PC-3 (cell line): Measurements from ENCODE around the gene RPL6. TPM values are rescaled to one million over a fixed set of nuclear protein-coding genes. Genes with fewer than 3 reads are reported as not detected.

Experiments
- ATAC-seq: fragments of 200-7000 bp; cut with Tn5 transposase; 2 replicates; pipeline ENCODE4 v1.9.1; 2020; ENCODE audit warnings: mild to moderate bottlenecking, moderate library complexity
- BruUV-seq: library from RNA; stranded (reverse); fragments of 400-500 nt; replicated peaks from 2 replicates; lab custom pipeline; 2021; lab: Mats Ljungman, UMichigan
- CTCF ChIA-PET: fragments of 300-600 bp; sonication (Branson Sonifier 250); formaldehyde crosslinking; loops from one replicate; lab custom pipeline; 2022; ENCODE audit warnings: antibody characterized with exemption; lab: Charles Lee
- POLR2A ChIA-PET: fragments of 300-600 bp; sonication (Branson Sonifier 250); formaldehyde crosslinking; loops from one replicate; lab custom pipeline; 2022; ENCODE audit warnings: antibody characterized with exemption; ENCODE audit not compliant: unreplicated experiment; lab: Charles Lee
- DNase-seq: peaks from one replicate; pipeline ENCODE4 v3.0.0-alpha.2; 2015
- H2AFZ ChIP-seq: fragments of 300-600 bp; sonication (generic); 2 replicates; pipeline ENCODE4 v1.6.0; 2016; ENCODE audit warnings: antibody characterized with exemption, low read length
- H3F3A ChIP-seq: fragments of 300-600 bp; sonication (generic); one replicate; pipeline ENCODE4 v1.6.0; 2017; ENCODE audit warnings: antibody characterized with exemption, low read length, control low read depth, mild to moderate bottlenecking; ENCODE audit not compliant: unreplicated experiment
- H3K27ac ChIP-seq: fragments of 300-600 bp; sonication (generic); 2 replicates; pipeline ENCODE4 v1.5.1; 2016; ENCODE audit warnings: mild to moderate bottlenecking, low read length
- H3K27me3 ChIP-seq: fragments of 300-600 bp; sonication (generic); 2 replicates; pipeline ENCODE4 v1.6.1; 2016; ENCODE audit warnings: low read length, mixed read lengths
- H3K36me3 ChIP-seq: fragments of 300-600 bp; sonication (generic); 2 replicates; pipeline ENCODE4 v1.6.1; 2016; ENCODE audit warnings: low read depth, mixed run types, low read length, mixed read lengths
- H3K4me1 ChIP-seq: fragments of 300-600 bp; sonication (generic); 2 replicates; pipeline ENCODE4 v1.5.1; 2016; ENCODE audit warnings: low read length; ENCODE audit not compliant: insufficient read depth
- H3K4me2 ChIP-seq: fragments of 300-600 bp; sonication (generic); 2 replicates; pipeline ENCODE4 v1.6.0; 2016; ENCODE audit warnings: low read length
- H3K4me3 ChIP-seq: fragments of 300-600 bp; sonication (generic); 2 replicates; pipeline ENCODE4 v1.5.1; 2016; ENCODE audit warnings: mild to moderate bottlenecking, low read length, mixed read lengths
- H3K79me2 ChIP-seq: fragments of 300-600 bp; sonication (generic); 2 replicates; pipeline ENCODE4 v1.6.1; 2017; ENCODE audit warnings: low read length, mixed read lengths
- H3K9ac ChIP-seq: fragments of 300-600 bp; sonication (generic); 2 replicates; pipeline ENCODE4 v1.6.0; 2016; ENCODE audit warnings: mild to moderate bottlenecking, low read length
- H3K9me2 ChIP-seq: fragments of 300-600 bp; sonication (generic); replicated peaks from 2 replicates; pipeline ENCODE4 v1.6.1; 2016; ENCODE audit warnings: mixed run types, low read length, mixed read lengths
- H3K9me3 ChIP-seq: fragments of 300-600 bp; sonication (generic); 2 replicates; pipeline ENCODE4 v1.6.1; 2016; ENCODE audit warnings: low read length, mixed read lengths
- H4K20me1 ChIP-seq: fragments of 300-600 bp; sonication (generic); 2 replicates; pipeline ENCODE4 v1.6.1; 2016; ENCODE audit warnings: low read length, mixed read lengths
- CTCF ChIP-seq: fragments of 300-600 bp; sonication (generic); conservative IDR thresholded peaks from 2 replicates; pipeline ENCODE4 v1.5.1; 2017; ENCODE audit warnings: antibody characterized with exemption, low read depth, mild to moderate bottlenecking, low read length
- EZH2 ChIP-seq: fragments of 300-600 bp; sonication (generic); IDR thresholded peaks from one replicate; pipeline ENCODE4 v1.6.1; 2017; ENCODE audit warnings: antibody characterized with exemption, mild to moderate bottlenecking, low read length; ENCODE audit not compliant: unreplicated experiment
- EZH2phosphoT487 ChIP-seq: fragments of 300-600 bp; sonication (generic); IDR thresholded peaks from 2 replicates; pipeline ENCODE4 v1.6.1; 2018; ENCODE audit warnings: mild to moderate bottlenecking, antibody characterized with exemption, low read length, borderline replicate concordance
- intact Hi-C: fragments of 100-400 bp; cut with micrococcal nuclease; formaldehyde crosslinking; loops from 2 replicates; pipeline ENCODE4 v1.9.0; 2023
- total RNA-seq: library from RNA; depleted of rRNA; stranded (reverse); fragments of >200 nt; gene quantifications from 2 replicates; pipeline ENCODE4 v1.2.3, GENCODE V29; 2014

The RPL6 gene
- total RNA-seq, 1 experiment from 2014 or later: 1,509 TPM

GRCh38 chr12:112374166-112374740 is 35.2 kb downstream of the RPL6 start:
- ChIA-PET CTCF (interaction anchor here (1.2 kb wide), 1 partner anchor 13 kb away, joined by 3 read pairs; no protein-coding TSS in a partner anchor), POLR2A (no interaction called here)
- no peaks in the 10 kb centered on the region for H3K4me1 ChIP-seq
- H3K9me2 ChIP-seq: no peaks in the 10 kb centered on the region
- no peak overlapping the region for H3K4me2 ChIP-seq
- peaks cover 9% of the 10 kb centered on the region; the same call in 1 of the 2 replicates for H3K9me3 ChIP-seq
- TF ChIP-seq EZH2 (no peak), EZH2phosphoT487 (no peak), CTCF (no peak)
- ATAC-seq (no peak), DNase-seq (no peak)
- intact Hi-C loops: no loop called here
- no peaks in the 10 kb centered on the region for H3K27me3 ChIP-seq
- H3K79me2 ChIP-seq: peaks cover 99% of the 10 kb centered on the region
- H3K4me3 ChIP-seq: no peak overlapping the region
- no peak overlapping the region for H3K27ac ChIP-seq
- H2AFZ ChIP-seq: no peak overlapping the region
- peaks cover 4% of the 10 kb centered on the region for H3F3A ChIP-seq
- no peaks in the 10 kb centered on the region for H4K20me1 ChIP-seq
- peaks cover 10% of the 10 kb centered on the region; the same call in 1 of the 2 replicates for H3K36me3 ChIP-seq
- no TSS peak for BruUV-seq
- H3K9ac ChIP-seq: no peak overlapping the region

- no TSS peak for BruUV-seq
- Histone ChIP-seq H3K9ac (no peak overlapping the region), H3K9me2 (no peaks in the 10 kb centered on the region), H3K4me3 (no peak overlapping the region), H2AFZ (no peak overlapping the region), H3F3A (peaks cover 4% of the 10 kb centered on the region), H3K4me2 (no peak overlapping the region), H3K36me3 (peaks cover 10% of the 10 kb centered on the region; the same call in 1 of the 2 replicates), H3K9me3 (peaks cover 9% of the 10 kb centered on the region; the same call in 1 of the 2 replicates), H3K79me2 (peaks cover 93% of the 10 kb centered on the region), H3K27me3 (no peaks in the 10 kb centered on the region), H4K20me1 (no peaks in the 10 kb centered on the region), H3K27ac (no peak overlapping the region), H3K4me1 (no peaks in the 10 kb centered on the region)
- ATAC-seq: no peak
- CTCF ChIA-PET: no interaction called here
- no peak for TF ChIP-seq EZH2phosphoT487
- TF ChIP-seq EZH2: no peak
- TF ChIP-seq CTCF: no peak
- POLR2A ChIA-PET: no interaction called here
- intact Hi-C loops: no loop called here
- DNase-seq: no peak
Observed at GRCh38 chr12:112370868-112371510, 38.4 kb downstream of the RPL6 start.

GRCh38 chr12:112370199-112370598 is 39.2 kb downstream of the RPL6 start:
- peaks cover 92% of the 10 kb centered on the region for H3K79me2 ChIP-seq
- no peaks in the 10 kb centered on the region for H3F3A ChIP-seq
- no peak overlapping the region for H3K4me3 ChIP-seq

More at GRCh38 chr12:112370199-112370598, 39.2 kb downstream of the RPL6 start:
- POLR2A ChIA-PET: no interaction called here
- H4K20me1 ChIP-seq: no peaks in the 10 kb centered on the region
- H2AFZ ChIP-seq: no peak overlapping the region
- peaks cover 9% of the 10 kb centered on the region; the same call in 1 of the 2 replicates for H3K9me3 ChIP-seq
- H3K27me3 ChIP-seq: no peaks in the 10 kb centered on the region
- intact Hi-C loops: no loop called here
- TF ChIP-seq CTCF: no peak
- peaks cover 10% of the 10 kb centered on the region; the same call in 1 of the 2 replicates for H3K36me3 ChIP-seq
- ATAC-seq (no peak), DNase-seq (no peak)
- CTCF ChIA-PET: no interaction called here
- no peak overlapping the region for H3K27ac ChIP-seq
- BruUV-seq: no TSS peak
- no peak overlapping the region for H3K9ac ChIP-seq
- H3K4me1 ChIP-seq: no peaks in the 10 kb centered on the region
- no peak overlapping the region for H3K4me2 ChIP-seq
- no peaks in the 10 kb centered on the region for H3K9me2 ChIP-seq
